IPS-20b (cell line): Measurements from ENCODE around the gene LCP1.
"Not testable (repeated sequence)": the region's sequence is repeated elsewhere in the genome, so short reads cannot be mapped to it uniquely, and the experiment has no call there.

Experiments used
- H3K27ac ChIP-seq: one replicate; pipeline ENCODE4 v1.5.1; 2013; ENCODE audit warnings: low read length
- H3K27me3 ChIP-seq: 2 replicates; pipeline ENCODE4 v1.6.1; 2013; ENCODE audit warnings: mild to moderate bottlenecking, low read length, inconsistent platforms; ENCODE audit not compliant: insufficient read depth
- H3K36me3 ChIP-seq: 2 replicates; pipeline ENCODE4 v1.6.1; 2013; ENCODE audit warnings: low read depth, mild to moderate bottlenecking, inconsistent platforms, low read length, moderate library complexity; ENCODE audit not compliant: insufficient read depth
- H3K4me1 ChIP-seq: 2 replicates; pipeline ENCODE4 v1.6.1; 2013; ENCODE audit warnings: mild to moderate bottlenecking, control low read depth, inconsistent platforms, low read length, moderate library complexity; ENCODE audit not compliant: insufficient read depth
- H3K4me3 ChIP-seq: 2 replicates; pipeline ENCODE4 v1.5.1; 2013; ENCODE audit warnings: mild to moderate bottlenecking, low read length, inconsistent platforms
- H3K9ac ChIP-seq: 2 replicates; pipeline ENCODE4 v1.6.1; 2013; ENCODE audit warnings: low read depth, mild to moderate bottlenecking, inconsistent platforms, low read length, moderate library complexity
- H3K9me3 ChIP-seq: 2 replicates; pipeline ENCODE4 v1.6.1; 2013; ENCODE audit warnings: mild to moderate bottlenecking, low read depth, low read length, inconsistent platforms; ENCODE audit not compliant: insufficient read depth

LCP1 gene

GRCh38 chr13:46181840-46182490 lies at the start of gene LCP1:
Gene LCP1 (minus strand): TSS chr13:46182177. CDS start chr13:46159662, 22,515 bp downstream.
- H3K9ac ChIP-seq: no peak within 1 kb of the TSS
- no peaks in the 10 kb centered on the region for H3K27me3 ChIP-seq
- no peaks in the 10 kb centered on the region for H3K9me3 ChIP-seq
- no peaks in the 10 kb centered on the region for H3K36me3 ChIP-seq
- no peaks in the 10 kb centered on the region; the same call in 1 of the 2 replicates for H3K4me1 ChIP-seq
- H3K4me3 ChIP-seq: 0 out of 2 replicates have a peak within 1 kb of the TSS, but pooled peaks have one; percentile 1
- H3K27ac ChIP-seq: no peak within 1 kb of the TSS

DNA sequence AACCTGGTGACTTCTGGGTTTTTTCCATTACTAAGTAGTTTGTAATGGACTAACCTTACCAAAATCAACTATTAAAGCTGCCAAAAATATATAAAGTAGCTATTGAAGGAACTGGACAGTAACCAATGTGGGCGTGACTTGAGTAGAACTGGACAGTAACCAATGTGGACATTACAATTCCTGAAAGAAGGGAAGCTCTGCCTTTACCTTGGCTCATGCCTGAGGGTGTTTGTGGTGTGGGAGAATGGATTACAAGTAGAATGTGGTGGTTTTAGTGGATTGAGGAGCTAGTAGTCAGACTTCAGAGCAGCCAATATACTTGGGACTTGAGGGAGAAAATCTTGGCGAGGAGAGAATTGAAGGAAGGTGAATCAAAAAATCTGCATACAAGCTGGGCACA lies 47.3 kb upstream of the LCP1 start:
- Histone ChIP-seq H3K4me3 (no peak overlapping the region), H3K36me3 (no peaks in the 10 kb centered on the region), H3K9me3 (no peaks in the 10 kb centered on the region), H3K4me1 (no peaks in the 10 kb centered on the region), H3K27me3 (no peaks in the 10 kb centered on the region), H3K27ac (no peak overlapping the region), H3K9ac (no peak overlapping the region)

GRCh38 chr13:46220234-46220633 lies 38.3 kb upstream of the LCP1 start:
- not testable (repeated sequence) for H3K4me1 ChIP-seq, H3K9me3 ChIP-seq, H3K4me3 ChIP-seq, H3K27ac ChIP-seq, H3K27me3 ChIP-seq, H3K9ac ChIP-seq, H3K36me3 ChIP-seq

DNA sequence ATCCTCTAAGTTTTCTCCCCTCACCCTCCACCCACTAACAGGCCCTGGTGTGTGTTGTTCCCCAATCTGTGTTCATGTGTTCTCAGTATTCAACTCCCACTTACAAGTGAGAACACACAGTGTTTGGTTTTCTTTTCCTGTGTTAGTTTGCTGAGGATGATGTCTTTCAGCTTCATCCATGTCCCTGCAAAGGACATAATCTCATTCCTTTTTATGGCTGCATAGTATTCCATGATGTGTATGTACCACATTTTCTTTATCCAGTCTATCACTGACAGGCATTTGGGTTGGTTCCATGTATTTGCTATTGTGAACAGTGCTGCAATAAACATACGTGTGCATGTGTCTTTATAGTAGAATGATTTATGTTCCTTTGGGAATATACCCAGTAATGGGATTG lies 32.8 kb upstream of the LCP1 start:
- H3K27ac ChIP-seq, H3K9me3 ChIP-seq, H3K4me1 ChIP-seq, H3K4me3 ChIP-seq, H3K36me3 ChIP-seq, H3K9ac ChIP-seq: not testable (repeated sequence)
- H3K27me3 ChIP-seq: peaks cover 23% of the 10 kb centered on the region

GRCh38 chr13:46213242-46213641 lies 31.3 kb upstream of the LCP1 start:
- Histone ChIP-seq H3K27ac (no peak overlapping the region), H3K9me3 (no peaks in the 10 kb centered on the region), H3K27me3 (peaks cover 23% of the 10 kb centered on the region), H3K9ac (no peak overlapping the region), H3K36me3 (no peaks in the 10 kb centered on the region), H3K4me3 (no peak overlapping the region), H3K4me1 (no peaks in the 10 kb centered on the region)

DNA sequence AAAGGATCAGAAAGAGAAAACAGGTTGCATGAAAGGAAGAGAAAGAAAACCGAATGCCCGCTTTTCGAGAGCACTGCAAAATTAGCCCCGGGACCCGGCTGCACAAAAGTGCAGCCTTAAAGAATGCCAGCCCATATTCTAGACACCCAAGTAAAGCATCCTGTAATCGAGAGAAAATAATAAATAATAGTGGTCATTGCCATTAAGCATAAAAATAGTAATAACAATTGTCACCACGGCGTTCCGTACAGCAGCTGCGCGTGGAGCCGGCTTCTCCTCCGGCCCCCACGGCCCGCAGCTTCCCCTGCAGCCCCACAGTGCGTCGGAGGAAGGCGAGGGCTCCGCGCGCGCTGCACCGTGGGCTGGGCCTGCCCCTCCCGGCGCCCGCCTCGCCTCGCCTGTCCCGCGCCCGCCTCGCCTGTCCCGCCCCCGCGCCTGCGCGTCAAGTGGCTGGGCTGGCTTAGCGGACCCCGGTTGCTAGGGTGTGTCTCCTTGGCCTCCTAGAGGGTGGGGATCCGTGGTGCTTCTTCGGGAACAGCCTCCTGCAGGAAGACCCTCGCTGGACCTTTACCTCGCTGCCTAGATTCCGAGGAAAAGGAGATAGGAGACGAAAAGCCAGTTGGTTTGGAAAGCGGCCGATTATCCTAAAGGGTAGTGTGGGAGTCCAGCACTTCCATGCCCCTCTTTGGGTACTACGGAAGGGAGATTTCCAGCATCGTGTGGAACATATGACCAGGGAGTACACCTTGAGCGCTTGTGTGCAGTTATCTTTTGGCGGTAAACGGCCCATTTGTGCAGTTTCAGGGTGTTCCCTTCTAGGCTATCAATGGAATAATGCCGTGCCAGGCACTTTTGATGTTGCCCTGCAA lies 29.7 kb upstream of the LCP1 start, which contains the start of gene LRRC63:
Gene LRRC63 (plus strand): TSS at position 446 of the 869 bp plus-strand sequence. CDS start 1,107 bp downstream, outside the sequence.
- peak within 1 kb of the TSS; percentile 30; the same call in 1 of the 2 replicates for H3K9ac ChIP-seq
- H3K4me3 ChIP-seq: peak within 1 kb of the TSS; percentile 81
- H3K4me1 ChIP-seq: no peaks in the 10 kb centered on the region
- H3K36me3 ChIP-seq: no peaks in the 10 kb centered on the region
- H3K27ac ChIP-seq: no peak within 1 kb of the TSS
- no peaks in the 10 kb centered on the region for H3K9me3 ChIP-seq
- peaks cover 23% of the 10 kb centered on the region for H3K27me3 ChIP-seq

DNA sequence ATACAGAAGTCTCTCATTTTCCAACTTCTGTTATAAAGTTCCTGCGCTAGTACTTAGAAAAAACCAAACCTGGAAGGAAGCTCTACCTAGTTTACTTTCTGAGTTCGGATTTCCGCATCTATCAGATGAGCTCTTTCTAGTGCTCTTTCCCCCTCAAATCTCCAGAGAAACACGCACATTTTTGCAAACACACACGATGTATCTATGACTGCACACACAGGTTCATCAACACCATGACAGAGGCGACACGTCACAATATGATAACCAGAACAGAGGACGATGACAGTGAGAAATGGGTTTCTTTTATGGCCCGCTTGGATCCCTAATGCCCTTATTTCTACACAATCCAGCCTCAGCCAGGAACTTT lies 29.1 kb upstream of the LCP1 start:
- H3K4me1 ChIP-seq: no peaks in the 10 kb centered on the region
- H3K27me3 ChIP-seq: peaks cover 23% of the 10 kb centered on the region
- peak overlapping the region; percentile 81 for H3K4me3 ChIP-seq
- H3K9ac ChIP-seq: no peak overlapping the region
- H3K36me3 ChIP-seq: no peaks in the 10 kb centered on the region
- H3K9me3 ChIP-seq: no peaks in the 10 kb centered on the region
- no peak overlapping the region for H3K27ac ChIP-seq

- no peaks in the 10 kb centered on the region for H3K36me3 ChIP-seq
- H3K4me3 ChIP-seq: no peak overlapping the region
- no peak overlapping the region for H3K27ac ChIP-seq
These were observed 28.5 kb upstream of the LCP1 start for GRCh38 chr13:46210362-46211083.

GRCh38 chr13:46207828-46208227 lies 25.9 kb upstream of the LCP1 start:
- H3K4me3 ChIP-seq: no peak overlapping the region
- H3K27me3 ChIP-seq: peaks cover 23% of the 10 kb centered on the region
- no peaks in the 10 kb centered on the region for H3K36me3 ChIP-seq
- no peaks in the 10 kb centered on the region for H3K9me3 ChIP-seq
- no peak overlapping the region for H3K9ac ChIP-seq
- H3K27ac ChIP-seq: no peak overlapping the region
- no peaks in the 10 kb centered on the region for H3K4me1 ChIP-seq

More at GRCh38 chr13:46210362-46211083, 28.5 kb upstream of the LCP1 start:
- Histone ChIP-seq H3K9ac (no peak overlapping the region), H3K9me3 (no peaks in the 10 kb centered on the region), H3K27me3 (peaks cover 23% of the 10 kb centered on the region), H3K4me1 (no peaks in the 10 kb centered on the region)

- Histone ChIP-seq H3K27ac (no peak overlapping the region), H3K27me3 (peaks cover 8% of the 10 kb centered on the region), H3K9ac (no peak overlapping the region), H3K4me1 (no peaks in the 10 kb centered on the region), H3K4me3 (no peak overlapping the region), H3K36me3 (no peaks in the 10 kb centered on the region), H3K9me3 (no peaks in the 10 kb centered on the region)
These were observed 24.2 kb upstream of the LCP1 start for GRCh38 chr13:46206143-46206542.

- Histone ChIP-seq H3K9me3 (no peaks in the 10 kb centered on the region), H3K27me3 (no peaks in the 10 kb centered on the region), H3K36me3 (no peaks in the 10 kb centered on the region), H3K4me1 (no peaks in the 10 kb centered on the region), H3K4me3 (no peak overlapping the region), H3K27ac (no peak overlapping the region), H3K9ac (no peak overlapping the region)
These were observed 21.0 kb upstream of the LCP1 start for GRCh38 chr13:46202966-46203365.
